ENCODE data around the gene SUMO3.
"Not testable (repeated sequence)": the region's sequence is repeated elsewhere in the genome, so short reads cannot be mapped to it uniquely, and the experiment has no call there.

Gene SUMO3

GRCh38 chr21:44835647-44835973 is 17.7 kb upstream of the SUMO3 start:
- FAIRE-seq (no peak), DNase-seq (ENCODE audit: insufficient read length) (no peak)
- no peak for TF ChIP-seq POLR2AphosphoS5 (IDR thresholded peaks at IDR 0.05; ENCODE audit: low read depth, low read length)
- no peak for TF ChIP-seq TAF1 (IDR thresholded peaks at IDR 0.05; ENCODE audit: borderline replicate concordance, low read depth, low read length)
- TF ChIP-seq POLR2A (IDR thresholded peaks at IDR 0.05; ENCODE audit: low read depth, low read length): no peak

- DNase-seq (ENCODE audit: insufficient read length) (no peak), FAIRE-seq (no peak)
- no peak for TF ChIP-seq POLR2A (IDR thresholded peaks at IDR 0.05; ENCODE audit: low read depth, low read length)
- TF ChIP-seq TAF1 (IDR thresholded peaks at IDR 0.05; ENCODE audit: borderline replicate concordance, low read depth, low read length): no peak
- TF ChIP-seq POLR2AphosphoS5 (IDR thresholded peaks at IDR 0.05; ENCODE audit: low read depth, low read length): no peak
Observed at GRCh38 chr21:44834951-44835646, 17.2 kb upstream of the SUMO3 start.

- FAIRE-seq: no peak
- TF ChIP-seq POLR2A (IDR thresholded peaks at IDR 0.05; ENCODE audit: low read depth, low read length) (no peak), TAF1 (IDR thresholded peaks at IDR 0.05; ENCODE audit: borderline replicate concordance, low read depth, low read length) (no peak), POLR2AphosphoS5 (IDR thresholded peaks at IDR 0.05; ENCODE audit: low read depth, low read length) (no peak)
- no peak for DNase-seq (ENCODE audit: insufficient read length)
Observed at GRCh38 chr21:44834231-44834950, 16.5 kb upstream of the SUMO3 start.

GRCh38 chr21:44833663-44834062 is 15.8 kb upstream of the SUMO3 start:
- TF ChIP-seq POLR2A (IDR thresholded peaks at IDR 0.05; ENCODE audit: low read depth, low read length) (no peak), TAF1 (IDR thresholded peaks at IDR 0.05; ENCODE audit: borderline replicate concordance, low read depth, low read length) (no peak), POLR2AphosphoS5 (IDR thresholded peaks at IDR 0.05; ENCODE audit: low read depth, low read length) (no peak)
- FAIRE-seq (no peak), DNase-seq (ENCODE audit: insufficient read length) (no peak)

GRCh38 chr21:44832516-44833255 is 14.8 kb upstream of the SUMO3 start:
- not testable (repeated sequence) for FAIRE-seq; DNase-seq (ENCODE audit: insufficient read length)

- DNase-seq (ENCODE audit: insufficient read length) (no peak), FAIRE-seq (no peak)
- TF ChIP-seq POLR2A (IDR thresholded peaks at IDR 0.05; ENCODE audit: low read depth, low read length): no peak
- no peak for TF ChIP-seq TAF1 (IDR thresholded peaks at IDR 0.05; ENCODE audit: borderline replicate concordance, low read depth, low read length)
- no peak for TF ChIP-seq POLR2AphosphoS5 (IDR thresholded peaks at IDR 0.05; ENCODE audit: low read depth, low read length)
Observed at GRCh38 chr21:44831227-44831860, 13.5 kb upstream of the SUMO3 start.

- TF ChIP-seq POLR2A (IDR thresholded peaks at IDR 0.05; ENCODE audit: low read depth, low read length) (no peak), POLR2AphosphoS5 (IDR thresholded peaks at IDR 0.05; ENCODE audit: low read depth, low read length) (no peak), TAF1 (IDR thresholded peaks at IDR 0.05; ENCODE audit: borderline replicate concordance, low read depth, low read length) (no peak)
- DNase-seq (ENCODE audit: insufficient read length): no peak
- no peak for FAIRE-seq
Observed at GRCh38 chr21:44829507-44830092, 11.7 kb upstream of the SUMO3 start.

- no peak for DNase-seq (ENCODE audit: insufficient read length)
- no peak for FAIRE-seq
- TF ChIP-seq TAF1 (IDR thresholded peaks at IDR 0.05; ENCODE audit: borderline replicate concordance, low read depth, low read length) (no peak), POLR2AphosphoS5 (IDR thresholded peaks at IDR 0.05; ENCODE audit: low read depth, low read length) (no peak), POLR2A (IDR thresholded peaks at IDR 0.05; ENCODE audit: low read depth, low read length) (no peak)
Observed at GRCh38 chr21:44828362-44829056, 10.6 kb upstream of the SUMO3 start.

GRCh38 chr21:44823179-44823660 is 5.4 kb upstream of the SUMO3 start:
- no peak for TF ChIP-seq POLR2AphosphoS5 (IDR thresholded peaks at IDR 0.05; ENCODE audit: low read depth, low read length)
- TF ChIP-seq POLR2A (IDR thresholded peaks at IDR 0.05; ENCODE audit: low read depth, low read length): no peak
- no peak for DNase-seq (ENCODE audit: insufficient read length)
- FAIRE-seq: no peak

GRCh38 chr21:44822484-44823178 is 4.8 kb upstream of the SUMO3 start:
- no peak for FAIRE-seq
- TF ChIP-seq POLR2AphosphoS5 (IDR thresholded peaks at IDR 0.05; ENCODE audit: low read depth, low read length): no peak
- TF ChIP-seq POLR2A (IDR thresholded peaks at IDR 0.05; ENCODE audit: low read depth, low read length): no peak
- TF ChIP-seq TAF1 (IDR thresholded peaks at IDR 0.05; ENCODE audit: borderline replicate concordance, low read depth, low read length): no peak
- DNase-seq (ENCODE audit: insufficient read length): no peak
